SH-SY5Y (cell line): ENCODE measurements around the gene STK26.

ENCODE experiments used
- GATA2 ChIP-seq: IDR thresholded peaks from 2 replicates; pipeline ENCODE4 v1.6.1; 2011; ENCODE audit warnings: mild to moderate bottlenecking, low read depth, low read length
- GATA3 ChIP-seq: IDR thresholded peaks from 2 replicates; pipeline ENCODE4 v1.6.1; 2011; ENCODE audit warnings: low read depth, mild to moderate bottlenecking, low read length, moderate library complexity

Gene STK26

DNA sequence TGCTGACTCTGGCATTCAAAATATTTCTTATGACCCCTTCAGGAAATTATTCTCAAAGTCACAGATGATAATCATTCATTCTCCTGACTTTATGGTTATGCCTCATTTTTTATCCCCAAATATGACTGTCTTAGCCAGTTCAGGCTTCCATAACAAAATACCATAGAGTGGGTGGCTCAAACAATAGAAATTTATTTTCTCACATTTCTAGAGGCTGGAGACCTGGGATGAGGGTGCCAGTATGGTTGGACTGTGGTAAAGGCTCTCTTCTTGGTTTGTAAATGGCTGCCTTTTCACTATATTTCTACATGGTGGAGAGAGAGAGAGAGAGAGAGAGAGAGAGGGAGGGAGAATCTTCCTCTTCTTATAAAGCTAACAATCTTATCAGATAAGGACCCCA lies 84.2 kb downstream of the STK26 start:
- TF ChIP-seq GATA2 = no peak

DNA sequence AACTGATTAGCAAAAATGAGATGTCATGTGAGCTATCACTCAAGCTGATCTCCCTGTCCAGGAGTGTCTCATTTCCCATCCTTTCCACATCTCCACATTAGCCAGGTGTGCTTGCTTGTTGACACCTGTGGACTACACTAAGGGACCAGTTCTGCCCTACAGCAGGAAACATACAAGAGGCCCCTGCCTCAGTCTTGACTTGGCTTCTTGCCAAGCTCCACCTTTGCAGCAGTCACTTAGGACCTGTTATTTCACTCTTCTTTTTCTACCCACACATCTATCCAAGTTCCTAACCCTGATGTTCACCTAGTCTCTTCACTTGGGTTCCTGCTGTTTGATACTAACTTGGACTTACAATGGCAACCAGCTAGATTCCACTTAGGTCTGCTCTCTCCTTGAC lies 91.5 kb downstream of the STK26 start:
- no peak for TF ChIP-seq GATA3
- TF ChIP-seq GATA2 = no peak

DNA sequence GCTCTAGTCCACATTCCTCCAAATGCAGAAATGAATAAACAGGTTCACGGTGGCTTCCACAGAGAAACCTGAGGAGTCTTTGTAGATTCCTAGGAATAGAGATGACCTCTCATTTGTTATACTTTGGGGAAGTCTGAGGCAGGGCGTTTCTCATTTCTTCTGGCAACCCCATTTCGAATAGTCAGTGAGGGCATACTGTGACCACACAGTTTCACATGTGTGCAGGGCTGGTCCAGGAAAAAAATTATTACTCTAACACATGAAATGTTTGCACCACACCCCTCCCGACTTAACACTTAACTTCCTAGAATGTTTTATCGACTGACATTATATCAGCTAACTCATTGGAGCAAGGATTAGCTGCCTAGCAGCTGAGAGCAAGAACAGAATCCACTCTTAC lies 92.7 kb downstream of the STK26 start:
- TF ChIP-seq GATA3 (no peak), GATA2 (no peak)

DNA sequence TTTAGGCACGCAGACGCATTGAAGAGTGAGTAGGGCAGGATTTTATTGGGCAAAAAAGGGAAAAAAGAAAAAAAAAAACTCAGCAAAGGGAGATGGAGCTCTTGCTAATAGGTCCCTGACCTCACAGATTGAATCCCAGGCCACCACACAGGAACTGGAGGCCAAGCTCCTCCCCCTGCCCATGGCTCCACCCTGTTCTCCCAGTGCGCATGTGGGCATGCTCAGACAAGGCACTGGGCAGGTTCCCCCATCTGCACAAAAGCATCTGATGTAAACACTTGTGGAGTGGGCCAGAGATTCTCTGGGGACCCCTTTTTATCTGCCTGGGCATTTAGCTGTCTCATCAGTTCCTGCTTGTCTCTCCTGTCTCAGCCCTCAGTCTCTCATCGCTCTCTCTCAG lies 95.3 kb downstream of the STK26 start:
- TF ChIP-seq GATA2 = no peak
- TF ChIP-seq GATA3 = no peak

DNA sequence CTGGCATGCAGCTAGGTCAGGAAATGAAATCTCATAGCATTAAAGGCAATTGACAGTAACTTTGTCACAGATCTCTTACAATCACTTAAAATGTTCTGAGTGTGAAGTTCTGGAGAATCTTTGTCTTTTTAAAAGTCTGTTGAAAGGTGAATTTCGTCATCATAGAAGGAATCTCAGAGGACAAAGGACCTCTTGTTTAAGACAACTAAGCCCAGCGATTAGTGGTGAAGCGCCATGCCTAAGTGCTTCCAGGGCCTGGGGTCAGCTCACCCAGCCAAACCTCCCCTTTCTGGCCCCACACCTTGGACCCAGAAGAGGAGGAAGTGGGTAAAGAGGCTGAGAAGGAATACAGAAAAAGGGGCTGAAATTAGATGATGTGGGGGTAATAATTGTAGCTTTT lies 96.2 kb downstream of the STK26 start:
- no peak for TF ChIP-seq GATA3

DNA sequence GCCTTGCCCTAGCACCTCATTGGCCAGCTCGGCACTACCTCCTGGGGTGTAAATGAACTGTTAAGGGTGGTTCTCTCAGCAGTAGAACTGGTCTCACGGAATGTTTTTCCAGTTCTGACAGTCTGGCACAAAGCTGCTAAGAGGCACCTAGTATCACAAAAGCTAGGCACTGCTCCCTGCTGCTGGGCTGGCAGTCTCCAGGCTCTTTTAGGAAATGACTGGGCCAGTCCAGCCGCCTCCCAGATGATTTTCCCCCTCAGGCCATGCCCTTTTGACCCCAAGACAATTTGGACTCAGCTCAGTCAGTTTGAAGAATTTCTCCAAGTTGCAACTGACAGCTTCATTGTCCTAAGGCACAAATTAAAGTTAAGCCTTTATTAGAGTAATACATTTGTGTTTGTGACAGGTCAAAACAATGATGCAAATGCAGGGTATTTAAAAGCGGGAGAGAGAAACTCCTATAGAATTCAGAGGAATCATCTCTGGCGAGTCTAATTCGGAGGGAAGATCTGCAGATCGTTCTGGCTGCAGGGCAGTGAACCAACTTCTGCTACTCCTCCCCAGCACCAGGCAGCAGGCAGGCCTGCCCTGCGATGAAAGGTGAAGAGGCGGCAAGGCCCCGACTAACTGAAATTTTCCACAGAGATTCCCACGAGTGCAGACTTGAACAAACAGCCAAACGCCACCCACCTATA lies 96.9 kb downstream of the STK26 start:
- TF ChIP-seq GATA2 = no peak
- no peak for TF ChIP-seq GATA3

DNA sequence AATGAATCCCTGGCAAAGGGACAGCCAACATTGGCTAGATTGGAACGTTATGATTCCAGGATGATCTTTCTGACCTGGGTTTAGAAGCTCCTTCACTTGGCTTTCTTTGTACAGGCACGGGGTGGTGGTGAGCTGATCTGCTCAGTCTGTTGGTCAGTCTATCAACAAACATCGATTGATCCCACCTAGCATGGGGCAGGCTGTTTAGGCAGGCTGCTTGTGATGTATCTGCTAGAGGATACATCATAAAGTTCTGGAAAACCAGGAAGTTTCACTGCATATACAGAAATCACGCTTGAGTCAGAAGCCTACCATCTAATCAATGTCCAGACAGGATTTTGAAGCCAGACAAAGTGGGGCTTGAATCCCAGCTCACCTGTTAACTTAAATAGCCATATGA lies 97.8 kb downstream of the STK26 start:
- TF ChIP-seq GATA2 (no peak), GATA3 (no peak)
